SU-DHL-6 (cell line): ENCODE results near the gene MED27.

Experiments
- H2AFZ ChIP-seq: fragments of 200-600 bp; sonication (generic); 2 replicates; pipeline ENCODE4 v1.6.1; 2014; ENCODE audit warnings: low read depth, mild to moderate bottlenecking, moderate library complexity, mixed read lengths, antibody characterized with exemption, low read length; ENCODE audit not compliant: severe bottlenecking
- H3F3A ChIP-seq: fragments of 200-600 bp; shearing (Covaris generic); 2 replicates; pipeline ENCODE4 v1.6.0; 2016; ENCODE audit warnings: antibody characterized with exemption, mild to moderate bottlenecking; ENCODE audit not compliant: insufficient read depth
- H3K27ac ChIP-seq: fragments of 200-600 bp; sonication (generic); 2 replicates; pipeline ENCODE4 v1.5.1; 2016; ENCODE audit warnings: low read depth, mild to moderate bottlenecking, low read length, moderate library complexity, mixed read lengths
- H3K27me3 ChIP-seq: fragments of 200-600 bp; sonication (generic), shearing (Covaris generic); 2 replicates; pipeline ENCODE4 v1.6.0; 2014; ENCODE audit warnings: mild to moderate bottlenecking, low read length
- H3K36me3 ChIP-seq: fragments of 200-600 bp; sonication (generic); 2 replicates; pipeline ENCODE4 v1.6.1; 2014; ENCODE audit warnings: mild to moderate bottlenecking, low read length, mixed read lengths
- H3K4me2 ChIP-seq: fragments of 300-600, 200-600 bp; shearing (Covaris generic), sonication (generic); 2 replicates; pipeline ENCODE4 v1.6.0; 2014; ENCODE audit warnings: low read length, low read depth, mild to moderate bottlenecking; ENCODE audit not compliant: poor library complexity, severe bottlenecking
- H3K4me3 ChIP-seq: fragments of 200-600 bp; sonication (generic); 2 replicates; pipeline ENCODE4 v1.5.1; 2014; ENCODE audit warnings: antibody characterized with exemption, low read length, mild to moderate bottlenecking, mixed read lengths; ENCODE audit not compliant: insufficient read depth, poor library complexity, severe bottlenecking
- H3K79me2 ChIP-seq: fragments of 200-600 bp; sonication (generic); 2 replicates; pipeline ENCODE4 v1.6.1; 2014; ENCODE audit warnings: mild to moderate bottlenecking, low read length, moderate library complexity; ENCODE audit not compliant: insufficient read depth
- H3K9ac ChIP-seq: fragments of 200-600 bp; sonication (generic); 2 replicates; pipeline ENCODE4 v1.7.0; 2014; ENCODE audit warnings: mild to moderate bottlenecking, low read length
- H3K9me2 ChIP-seq: fragments of 200-600 bp; sonication (generic); replicated peaks from 2 replicates; pipeline ENCODE4 v1.6.1; 2014; ENCODE audit warnings: low read length; ENCODE audit not compliant: insufficient read depth
- H3K9me3 ChIP-seq: fragments of 200-600 bp; sonication (generic); 2 replicates; pipeline ENCODE4 v1.6.1; 2014; ENCODE audit warnings: low read length, mixed read lengths; ENCODE audit not compliant: insufficient read depth
- H4K20me1 ChIP-seq: fragments of 200-600 bp; sonication (generic); 2 replicates; pipeline ENCODE4 v1.6.1; 2014; ENCODE audit warnings: low read depth, mild to moderate bottlenecking, antibody characterized with exemption, low read length, moderate library complexity, mixed read lengths
- CTCF ChIP-seq: fragments of 200-600 bp; sonication (generic); IDR thresholded peaks from one replicate; pipeline ENCODE4 v1.5.1; 2017; ENCODE audit warnings: antibody characterized with exemption, mild to moderate bottlenecking, low read length, moderate library complexity; ENCODE audit not compliant: insufficient read depth, poor library complexity, severe bottlenecking
- EZH2phosphoT487 ChIP-seq: fragments of 200-600 bp; sonication (generic), shearing (Covaris generic); conservative IDR thresholded peaks from 2 replicates; pipeline ENCODE4 v1.6.1; 2018; ENCODE audit warnings: mild to moderate bottlenecking, antibody characterized with exemption, low read length, moderate library complexity, mixed read lengths

MED27 gene

GRCh38 chr9:132039284-132039683 lies 40.4 kb downstream of the MED27 start:
- Histone ChIP-seq H3K79me2 (no peaks in the 10 kb centered on the region), H3F3A (no peaks in the 10 kb centered on the region)

GRCh38 chr9:132037458-132037857 lies 42.2 kb downstream of the MED27 start:
- Histone ChIP-seq H3F3A (no peaks in the 10 kb centered on the region), H3K27ac (no peak overlapping the region), H3K9ac (no peak overlapping the region), H3K9me3 (no peaks in the 10 kb centered on the region), H2AFZ (no peak overlapping the region), H4K20me1 (peaks cover 5% of the 10 kb centered on the region; the same call in 1 of the 2 replicates), H3K79me2 (no peaks in the 10 kb centered on the region), H3K4me2 (no peak overlapping the region), H3K36me3 (no peaks in the 10 kb centered on the region), H3K9me2 (no peaks in the 10 kb centered on the region), H3K4me3 (no peak overlapping the region), H3K27me3 (no peaks in the 10 kb centered on the region)
- TF ChIP-seq EZH2phosphoT487: no peak
- no peak for TF ChIP-seq CTCF

More at GRCh38 chr9:132039284-132039683, 40.4 kb downstream of the MED27 start:
- Histone ChIP-seq H3K36me3 (no peaks in the 10 kb centered on the region), H3K4me2 (no peak overlapping the region), H3K9me3 (no peaks in the 10 kb centered on the region), H4K20me1 (peaks cover 3% of the 10 kb centered on the region; the same call in 1 of the 2 replicates), H2AFZ (no peak overlapping the region), H3K9me2 (no peaks in the 10 kb centered on the region), H3K4me3 (no peak overlapping the region), H3K9ac (no peak overlapping the region), H3K27ac (no peak overlapping the region), H3K27me3 (no peaks in the 10 kb centered on the region)
- no peak for TF ChIP-seq CTCF
- no peak for TF ChIP-seq EZH2phosphoT487

- Histone ChIP-seq H3K36me3 (no peaks in the 10 kb centered on the region), H4K20me1 (peaks cover 5% of the 10 kb centered on the region; the same call in 1 of the 2 replicates), H3K4me2 (no peak overlapping the region), H3K27ac (no peak overlapping the region), H3K9ac (no peak overlapping the region), H3K9me3 (no peaks in the 10 kb centered on the region), H2AFZ (no peak overlapping the region), H3F3A (no peaks in the 10 kb centered on the region), H3K27me3 (no peaks in the 10 kb centered on the region), H3K4me3 (no peak overlapping the region), H3K9me2 (no peaks in the 10 kb centered on the region), H3K79me2 (no peaks in the 10 kb centered on the region)
- no peak for TF ChIP-seq CTCF
- TF ChIP-seq EZH2phosphoT487: no peak
These were observed 43.1 kb downstream of the MED27 start for GRCh38 chr9:132036521-132036920.
